OCI-LY3 (cell line): ENCODE measurements around the gene MOXD1.

Source experiments
- H2AFZ ChIP-seq: fragments of 200-600, 300-600 bp; shearing (Covaris generic); 2 replicates; pipeline ENCODE4 v1.6.0; 2014; ENCODE audit warnings: antibody characterized with exemption, low read depth, low read length
- H3K27ac ChIP-seq: fragments of 200-600, 300-600 bp; sonication (generic); 2 replicates; pipeline ENCODE4 v1.5.1; 2014; ENCODE audit warnings: mild to moderate bottlenecking, low read length, moderate library complexity, mixed read lengths
- H3K27me3 ChIP-seq: fragments of 200-600, 300-600 bp; sonication (generic); 2 replicates; pipeline ENCODE4 v1.6.1; 2014; ENCODE audit warnings: low read depth, low read length, mixed read lengths
- H3K36me3 ChIP-seq: fragments of 200-600, 300-600 bp; sonication (generic); replicated peaks from 2 replicates; pipeline ENCODE3; 2014; ENCODE audit warnings: low read depth, low read length, mixed read lengths
- H3K4me1 ChIP-seq: fragments of 300-600, 200-600 bp; sonication (generic); 2 replicates; pipeline ENCODE4 v1.6.1; 2014; ENCODE audit warnings: low read length, mixed read lengths
- H3K4me2 ChIP-seq: fragments of 200-600, 300-600 bp; sonication (generic); 2 replicates; pipeline ENCODE4 v1.6.1; 2014; ENCODE audit warnings: low read length, mixed read lengths
- H3K4me3 ChIP-seq: fragments of 300-600, 200-600 bp; sonication (generic); 2 replicates; pipeline ENCODE4 v1.5.1; 2014; ENCODE audit warnings: antibody characterized with exemption, mild to moderate bottlenecking, low read length, moderate library complexity
- H3K79me2 ChIP-seq: fragments of 300-600, 200-600 bp; shearing (Covaris generic); 2 replicates; pipeline ENCODE4 v1.6.1; 2014; ENCODE audit warnings: mild to moderate bottlenecking, low read length, mixed read lengths
- H3K9ac ChIP-seq: fragments of 300-600, 200-600 bp; shearing (Covaris generic); 2 replicates; pipeline ENCODE4 v1.6.0; 2014; ENCODE audit warnings: mild to moderate bottlenecking, low read length, moderate library complexity
- H3K9me3 ChIP-seq: fragments of 200-600, 300-600 bp; shearing (Covaris generic); 2 replicates; pipeline ENCODE4 v1.6.1; 2014; ENCODE audit warnings: low read length, mixed read lengths; ENCODE audit not compliant: insufficient read depth
- H4K20me1 ChIP-seq: fragments of 200-600, 300-600 bp; sonication (generic); 2 replicates; pipeline ENCODE4 v1.6.1; 2016; ENCODE audit warnings: low read length, mixed read lengths; ENCODE audit not compliant: insufficient read depth
- CTCF ChIP-seq: fragments of 200-600, 300-600 bp; sonication (generic); IDR thresholded peaks from 2 replicates; pipeline ENCODE4 v1.5.1; 2014; ENCODE audit warnings: antibody characterized with exemption, low read length, low read depth
- EZH2phosphoT487 ChIP-seq: fragments of 200-600 bp; shearing (Covaris generic); IDR thresholded peaks from 2 replicates; pipeline ENCODE4 v1.6.1; 2018; ENCODE audit warnings: antibody characterized with exemption, mixed run types, low read depth

MOXD1 gene

DNA sequence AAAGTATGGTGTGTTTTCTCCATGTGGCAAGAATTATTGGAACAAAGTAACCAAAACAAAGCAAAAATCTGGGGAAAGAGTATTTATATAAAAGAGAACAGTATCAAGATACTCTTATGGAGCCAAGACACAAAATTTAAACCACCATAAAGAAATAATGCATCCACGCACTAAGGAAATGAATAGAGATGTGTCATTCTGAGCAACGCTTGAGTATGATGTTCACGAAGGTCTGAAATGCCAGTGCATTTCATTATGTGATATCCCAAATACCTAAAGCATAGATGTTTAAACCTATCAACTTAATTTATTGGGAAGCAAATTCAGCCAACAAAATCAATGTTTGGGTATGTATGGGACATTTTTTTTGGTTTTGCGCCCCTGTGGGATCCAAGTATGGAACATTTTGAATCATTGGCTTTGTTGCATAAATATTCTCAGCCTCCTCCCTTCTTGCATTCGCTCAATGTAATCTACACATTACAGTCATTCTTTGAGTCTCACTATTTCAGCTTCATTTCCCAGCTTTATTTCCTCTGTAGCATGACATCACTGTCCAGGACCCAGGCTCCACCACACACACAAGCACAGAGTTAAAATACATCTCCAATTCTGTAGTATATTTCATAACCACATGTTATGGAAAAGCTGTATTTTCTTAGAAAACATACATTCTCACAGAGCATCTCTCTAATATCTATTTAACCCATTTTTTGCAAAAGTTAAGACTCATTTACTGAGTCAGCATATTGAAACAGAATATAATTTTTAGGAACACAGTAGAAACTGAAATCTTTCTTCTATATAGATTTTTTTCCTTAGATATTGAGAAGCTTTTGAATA, 11.6 kb upstream of the MOXD1 start:
- no peaks in the 10 kb centered on the region for H3K36me3 ChIP-seq
- H3K9ac ChIP-seq = no peak overlapping the region
- H3K9me3 ChIP-seq = peaks cover 11% of the 10 kb centered on the region; the same call in 1 of the 2 replicates
- 0 out of 2 replicates have a peak overlapping the region, but pooled peaks have one; percentile 4 for H3K4me2 ChIP-seq
- H3K79me2 ChIP-seq = no peaks in the 10 kb centered on the region
- no peak overlapping the region for H2AFZ ChIP-seq
- no peak overlapping the region for H3K4me3 ChIP-seq
- H3K27ac ChIP-seq = no peak overlapping the region
- TF ChIP-seq EZH2phosphoT487 = no peak
- no peak for TF ChIP-seq CTCF
- no peaks in the 10 kb centered on the region for H4K20me1 ChIP-seq
- H3K4me1 ChIP-seq = peaks cover 29% of the 10 kb centered on the region
- H3K27me3 ChIP-seq = peaks cover 32% of the 10 kb centered on the region

GRCh38 chr6:132411296-132411695, 10.0 kb upstream of the MOXD1 start:
- TF ChIP-seq CTCF (no peak), EZH2phosphoT487 (no peak)
- peaks cover 34% of the 10 kb centered on the region for H3K4me1 ChIP-seq

DNA sequence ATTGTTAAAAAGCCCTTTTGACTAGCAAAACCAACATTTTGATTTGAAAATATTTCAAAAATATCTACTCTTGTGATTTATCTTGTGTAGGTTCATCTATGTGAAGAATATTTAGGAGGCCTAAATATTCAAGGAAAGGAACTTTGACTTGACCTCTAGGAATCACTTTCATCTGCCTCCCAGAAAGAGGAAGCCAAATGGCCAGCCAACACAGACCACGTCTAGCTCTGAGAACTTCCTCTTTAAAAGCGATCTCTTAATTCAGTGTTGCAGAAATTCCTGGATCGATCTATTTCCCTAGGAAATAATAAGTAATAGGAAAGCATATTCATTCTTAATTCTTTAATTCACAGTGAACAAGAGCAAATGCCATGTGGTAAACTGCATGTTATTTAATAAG, 9.6 kb upstream of the MOXD1 start:
- Histone ChIP-seq H3K79me2 (no peaks in the 10 kb centered on the region), H3K4me1 (peaks cover 39% of the 10 kb centered on the region), H3K4me3 (no peak overlapping the region), H3K9me3 (peaks cover 4% of the 10 kb centered on the region; the same call in 1 of the 2 replicates), H2AFZ (no peak overlapping the region), H3K27ac (no peak overlapping the region), H3K36me3 (no peaks in the 10 kb centered on the region), H3K27me3 (peaks cover 32% of the 10 kb centered on the region), H4K20me1 (no peaks in the 10 kb centered on the region), H3K4me2 (no peak overlapping the region), H3K9ac (no peak overlapping the region)
- TF ChIP-seq CTCF = no peak
- TF ChIP-seq EZH2phosphoT487 = no peak

More at GRCh38 chr6:132411296-132411695, 10.0 kb upstream of the MOXD1 start:
- Histone ChIP-seq H3K27me3 (peaks cover 32% of the 10 kb centered on the region), H3K9ac (no peak overlapping the region), H3K4me2 (no peak overlapping the region), H3K36me3 (no peaks in the 10 kb centered on the region), H3K9me3 (peaks cover 5% of the 10 kb centered on the region; the same call in 1 of the 2 replicates), H3K4me3 (no peak overlapping the region), H2AFZ (no peak overlapping the region), H4K20me1 (no peaks in the 10 kb centered on the region), H3K27ac (no peak overlapping the region), H3K79me2 (no peaks in the 10 kb centered on the region)

DNA sequence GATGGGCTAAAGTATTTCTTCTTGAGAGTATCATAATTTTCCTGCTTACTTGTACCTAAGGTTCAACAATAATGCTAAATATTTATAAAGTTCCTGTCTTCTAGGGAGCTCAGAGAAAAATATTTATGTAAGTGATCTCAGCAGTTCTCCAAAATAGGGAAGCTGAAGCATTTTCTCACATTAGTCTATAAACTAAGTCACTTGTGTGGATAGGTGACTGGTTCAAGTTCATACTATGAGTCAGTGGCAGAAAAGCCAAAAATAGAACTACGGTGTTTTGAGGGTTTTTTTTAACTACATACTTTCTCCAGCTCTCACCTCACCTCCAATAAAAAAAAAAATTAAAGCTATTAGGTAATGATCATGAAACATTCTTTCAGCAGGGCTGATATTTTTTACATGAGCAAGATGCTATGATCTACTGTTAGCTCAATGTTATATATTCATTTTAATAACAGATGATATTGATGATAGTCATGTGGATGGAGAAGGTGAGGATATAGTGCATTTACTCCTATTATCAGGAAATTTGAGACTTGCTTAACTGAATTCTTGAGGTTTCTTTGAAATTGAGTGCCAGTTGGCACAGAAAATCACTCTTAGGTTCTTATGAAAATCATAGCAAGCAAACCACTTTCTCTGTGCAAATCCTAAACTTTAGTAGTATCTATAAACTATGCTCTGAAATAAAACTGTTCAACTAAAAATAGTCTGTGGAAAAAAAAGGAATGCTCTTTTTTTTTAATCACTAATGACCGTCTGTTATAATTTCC, 4.1 kb upstream of the MOXD1 start:
- H3K79me2 ChIP-seq = no peaks in the 10 kb centered on the region
- TF ChIP-seq EZH2phosphoT487 (no peak), CTCF (no peak)
- H3K4me2 ChIP-seq = peak overlapping the region; percentile 80
- no peak overlapping the region for H2AFZ ChIP-seq
- H3K27me3 ChIP-seq = peaks cover 47% of the 10 kb centered on the region
- no peaks in the 10 kb centered on the region for H3K36me3 ChIP-seq
- no peaks in the 10 kb centered on the region for H3K9me3 ChIP-seq
- peaks cover 42% of the 10 kb centered on the region for H3K4me1 ChIP-seq
- peak overlapping the region; percentile 41 for H3K4me3 ChIP-seq
- H4K20me1 ChIP-seq = peaks cover 6% of the 10 kb centered on the region
- H3K27ac ChIP-seq = no peak overlapping the region
- H3K9ac ChIP-seq = no peak overlapping the region
